Kidney (tissue), 14 donors: ENCODE results near the gene DNAJB8. TPM values are rescaled to one million over a fixed set of nuclear protein-coding genes. Genes with fewer than 3 reads are reported as not detected.

Source experiments
- DNase-seq, 5 donors: peaks; one replicate each; pipeline ENCODE4 v3.0.0-alpha.2; 2013 to 2020
- FAIRE-seq: peaks from 2 replicates; lab custom pipeline; 2012; peaks lifted over from hg19 to GRCh38; lab: Jason Lieb, UNC
- H3K27ac ChIP-seq, 2 donors: one replicate each; pipeline ENCODE4 v1.7.0; 2013; ENCODE audit warnings: low read depth in 2 of 2, low read length in 2 of 2, inconsistent platforms in 1 of 2
- H3K27me3 ChIP-seq: one replicate; pipeline ENCODE4 v1.7.1; 2013; ENCODE audit warnings: low read length, inconsistent platforms; ENCODE audit not compliant: control insufficient read depth, insufficient read depth
- H3K36me3 ChIP-seq, 3 donors: one replicate each; pipeline versions ENCODE4 v1.7.0 to v1.7.1; 2013; ENCODE audit warnings: low read length in 3 of 3, control low read depth in 1 of 3, inconsistent platforms in 1 of 3; ENCODE audit not compliant: insufficient read depth in 3 of 3, control insufficient read depth in 2 of 3
- H3K4me1 ChIP-seq, 3 donors: one replicate each; pipeline versions ENCODE4 v1.7.0 to v1.7.1; 2013; ENCODE audit warnings: low read length in 3 of 3, inconsistent platforms in 1 of 3, low read depth in 1 of 3; ENCODE audit not compliant: control insufficient read depth in 2 of 3, insufficient read depth in 2 of 3
- H3K4me3 ChIP-seq, 3 donors: one replicate each; pipeline versions ENCODE4 v1.7.0 to v1.8.1; 2013; ENCODE audit warnings: low read length in 3 of 3, control low read depth in 1 of 3, inconsistent platforms in 1 of 3
- H3K9ac ChIP-seq, 3 donors: one replicate each; pipeline versions ENCODE4 v1.7.0 to v1.7.1; 2013; ENCODE audit warnings: low read length in 3 of 3, control low read depth in 1 of 3, inconsistent platforms in 1 of 3
- H3K9me3 ChIP-seq, 3 donors: one replicate each; pipeline versions ENCODE4 v1.7.0 to v1.7.1; 2013; ENCODE audit warnings: low read length in 3 of 3, control low read depth in 1 of 3, inconsistent platforms in 1 of 3; ENCODE audit not compliant: control insufficient read depth in 2 of 3, insufficient read depth in 1 of 3
- intact Hi-C: fragments of 100-400 bp; cut with DNase I; formaldehyde crosslinking; loops from one replicate; pipeline ENCODE4 v1.11.1; 2022
- polyA plus RNA-seq: library from polyadenylated mRNA; stranded (reverse); fragments of 350-450 nt; fragmentation: Illumina TruSeq; extraction: RNeasy Lipid Tissue Mini Kit (QIAGEN cat#74804); gene quantifications from one replicate; pipeline ENCODE4 v1.2.3, GENCODE V29; 2014; ENCODE audit warnings: low read depth, low replicate concordance; ENCODE audit not compliant: insufficient read depth
- total RNA-seq: library from RNA; stranded (reverse); fragmentation: NEBNext Ultra II Directional; extraction: Animal tissue kit (Norgen Biotek cat#: 25700); gene quantifications from one replicate; pipeline ENCODE4 v1.2.1, GENCODE V29; 2021
- TF ChIP-seq, protein P1 (sequence below): IDR thresholded peaks from 3 replicates; pipeline ENCODE4 v1.5.1; 2012; ENCODE audit warnings: mild to moderate bottlenecking, moderate library complexity, borderline replicate concordance; ENCODE audit not compliant: insufficient read depth; ENCODE audit errors: extremely low read depth
- donor health status: control.
- donor health status: control.
- donor health status: control.
- donor health status: control.
- donor health status: control.
- donor health status: DM: yes; HTN: yes; CAD: no.
- donor health status: Normal renal cell carcinoma (clear cell type).

DNAJB8 gene
- total and polyA plus RNA-seq, 2 donors from 2014 or later, result not detected

DNA sequence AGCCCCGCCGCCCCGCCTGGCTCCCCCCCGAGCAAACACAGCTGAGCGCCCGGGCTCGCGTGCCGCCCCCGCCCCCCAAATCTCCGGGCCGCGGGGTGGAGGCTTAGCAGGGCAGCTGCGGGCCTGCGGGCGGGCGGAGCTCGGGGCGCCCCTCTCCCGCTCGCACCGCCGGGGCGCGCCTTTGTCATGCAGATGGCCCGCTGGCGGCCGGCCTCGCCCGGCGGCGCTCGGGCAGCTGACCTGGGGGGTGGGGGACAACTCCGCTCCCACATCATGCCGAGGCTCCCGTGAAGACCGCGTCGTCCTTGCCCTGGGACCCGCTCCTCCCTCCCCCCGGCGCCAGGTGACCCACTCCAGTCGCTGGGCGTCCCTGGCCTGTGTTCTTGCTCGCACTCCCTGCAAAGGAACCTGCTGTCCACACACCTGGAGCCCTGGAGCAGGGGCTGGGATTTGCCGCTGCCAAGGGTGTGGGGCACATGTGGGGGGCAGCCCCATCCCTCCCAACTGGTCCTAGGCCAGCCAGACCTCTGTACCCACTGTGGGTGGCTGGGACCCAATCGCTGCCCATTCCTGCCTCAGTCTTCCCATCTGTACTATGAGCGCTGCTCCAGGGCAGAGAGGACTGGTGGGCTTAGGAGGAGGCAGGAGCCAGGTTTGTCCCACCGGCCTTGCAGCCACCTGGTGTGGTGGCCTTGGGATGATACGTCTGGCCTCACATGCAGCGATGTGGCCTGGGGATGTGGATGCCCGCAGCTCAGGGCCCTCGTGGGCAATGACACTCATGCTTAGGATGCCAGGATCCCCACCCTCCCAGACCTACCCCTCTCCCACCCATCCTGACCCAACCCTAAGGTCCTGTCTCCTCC lies 33.5 kb downstream of the DNAJB8 start:
- DNase-seq, result peak; percentile 30 to 81 (median 68)
- Histone ChIP-seq H3K9ac (no peak overlapping the region), H3K9me3 (no peaks in the 10 kb centered on the region), H3K4me3 (peak overlapping the region in 1 of 3 donors; percentile 17), H3K4me1 (no peaks in the 10 kb centered on the region), H3K27ac (peak overlapping the region in 1 of 2 donors; percentile 63), H3K27me3 (peaks cover 3% of the 10 kb centered on the region), H3K36me3 (no peaks in the 10 kb centered on the region)
- TF ChIP-seq, protein P1, sequence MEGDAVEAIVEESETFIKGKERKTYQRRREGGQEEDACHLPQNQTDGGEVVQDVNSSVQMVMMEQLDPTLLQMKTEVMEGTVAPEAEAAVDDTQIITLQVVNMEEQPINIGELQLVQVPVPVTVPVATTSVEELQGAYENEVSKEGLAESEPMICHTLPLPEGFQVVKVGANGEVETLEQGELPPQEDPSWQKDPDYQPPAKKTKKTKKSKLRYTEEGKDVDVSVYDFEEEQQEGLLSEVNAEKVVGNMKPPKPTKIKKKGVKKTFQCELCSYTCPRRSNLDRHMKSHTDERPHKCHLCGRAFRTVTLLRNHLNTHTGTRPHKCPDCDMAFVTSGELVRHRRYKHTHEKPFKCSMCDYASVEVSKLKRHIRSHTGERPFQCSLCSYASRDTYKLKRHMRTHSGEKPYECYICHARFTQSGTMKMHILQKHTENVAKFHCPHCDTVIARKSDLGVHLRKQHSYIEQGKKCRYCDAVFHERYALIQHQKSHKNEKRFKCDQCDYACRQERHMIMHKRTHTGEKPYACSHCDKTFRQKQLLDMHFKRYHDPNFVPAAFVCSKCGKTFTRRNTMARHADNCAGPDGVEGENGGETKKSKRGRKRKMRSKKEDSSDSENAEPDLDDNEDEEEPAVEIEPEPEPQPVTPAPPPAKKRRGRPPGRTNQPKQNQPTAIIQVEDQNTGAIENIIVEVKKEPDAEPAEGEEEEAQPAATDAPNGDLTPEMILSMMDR, result no peak
- FAIRE-seq, result no peak
- intact Hi-C loops, result no loop called here

DNA sequence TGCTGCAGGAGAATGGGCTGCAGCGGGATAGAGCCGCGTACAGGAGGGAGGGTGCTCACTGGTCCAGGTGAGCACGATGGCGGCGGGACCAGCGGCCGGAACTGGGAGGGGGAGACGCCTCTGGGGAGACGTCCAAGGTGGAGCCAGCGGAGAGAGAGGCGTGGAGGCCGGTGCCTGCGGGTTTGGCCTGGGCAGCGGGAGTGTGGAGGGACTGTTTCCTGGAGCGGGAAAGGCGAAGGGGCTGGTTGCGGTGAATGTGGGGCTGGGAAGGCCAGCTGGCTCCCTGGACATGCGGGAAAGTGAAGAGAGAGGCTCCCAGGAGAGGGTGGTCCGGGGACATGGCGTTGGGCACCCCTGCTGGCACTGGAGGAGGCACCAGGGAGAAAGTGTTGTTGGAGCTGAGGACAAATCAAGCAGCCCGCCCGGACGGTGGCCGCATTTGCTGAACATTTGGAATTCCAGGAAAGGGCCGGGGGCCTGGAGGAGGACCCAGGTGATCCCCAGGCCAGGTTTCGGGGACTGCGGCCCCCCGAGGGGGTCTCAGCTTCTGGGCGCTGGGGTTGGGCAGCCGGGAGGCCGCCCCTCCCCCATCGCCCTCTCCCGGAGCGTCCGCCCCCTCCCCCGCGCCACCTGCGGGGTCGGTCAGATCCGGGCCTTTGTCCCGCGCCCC lies 34.3 kb downstream of the DNAJB8 start:
- Histone ChIP-seq H3K36me3 (no peaks in the 10 kb centered on the region), H3K27me3 (peaks cover 3% of the 10 kb centered on the region), H3K4me1 (peaks cover 0 to 1% (median 0%) of the 10 kb centered on the region in 3 donors), H3K4me3 (peak overlapping the region in 1 of 3 donors; percentile 32), H3K9me3 (no peaks in the 10 kb centered on the region), H3K27ac (peak overlapping the region; percentile 1 to 32), H3K9ac (peak overlapping the region in 1 of 3 donors; percentile 46)
- intact Hi-C loops, result no loop called here
- FAIRE-seq (no peak), DNase-seq (peak in 4 of 5 donors; percentile 51 to 60 (median 56))
- TF ChIP-seq, protein P1, result no peak

DNA sequence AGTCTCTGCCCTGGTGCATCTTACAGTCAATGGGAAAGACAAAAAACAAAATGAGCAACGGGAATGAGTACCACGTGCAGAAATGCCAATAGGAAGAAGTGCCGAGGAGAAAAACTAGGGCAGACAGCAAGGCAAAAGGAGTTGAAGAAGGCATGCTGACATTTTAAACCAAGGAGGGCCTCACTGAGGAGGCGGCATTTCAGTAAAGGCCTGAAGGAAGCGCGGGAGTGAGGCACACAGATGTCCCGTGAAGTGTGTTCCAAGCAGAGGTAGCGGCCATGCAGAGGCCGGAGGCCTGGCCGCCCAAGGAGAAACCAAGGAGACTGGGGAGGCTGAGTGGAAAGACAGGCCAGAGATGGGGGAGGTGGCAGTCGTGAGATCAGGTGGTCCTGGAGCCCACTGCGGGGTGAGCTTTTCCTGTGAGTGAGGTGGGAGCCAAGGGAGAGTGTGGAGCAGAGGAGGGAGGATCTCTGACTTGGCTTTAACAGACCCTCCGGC lies 34.8 kb downstream of the DNAJB8 start:
- FAIRE-seq, result no peak

More for the DNA sequence above, 34.8 kb downstream of the DNAJB8 start:
- intact Hi-C loops, result no loop called here
- Histone ChIP-seq H3K4me1 (peaks cover 0 to 3% (median 0%) of the 10 kb centered on the region in 3 donors), H3K4me3 (peak overlapping the region in 1 of 3 donors; percentile 32), H3K27ac (peak overlapping the region in 1 of 2 donors; percentile 1), H3K36me3 (no peaks in the 10 kb centered on the region), H3K27me3 (peaks cover 3% of the 10 kb centered on the region), H3K9me3 (no peaks in the 10 kb centered on the region), H3K9ac (no peak overlapping the region)
- TF ChIP-seq, protein P1, result no peak
- no peak for DNase-seq
